Neural progenitor cell (in vitro differentiated cells): ENCODE data around the gene TOMM7. TPM values are rescaled to one million over a fixed set of nuclear protein-coding genes. Genes with fewer than 3 reads are reported as not detected.
A peak's percentile ranks its signal among the peaks of the same experiment; 100 is the strongest.
"Not testable (repeated sequence)": the region's sequence is repeated elsewhere in the genome, so short reads cannot be mapped to it uniquely, and the experiment has no call there.

Source experiments
- DNase-seq: peaks from one replicate; pipeline ENCODE4 v3.0.0-alpha.2; 2016; ENCODE audit warnings: low spot score
- H2AFZ ChIP-seq: fragments of 200-600 bp; sonication (generic); replicated peaks from 2 replicates; pipeline ENCODE4 v1.6.1; 2016; ENCODE audit warnings: antibody characterized with exemption
- H3F3A ChIP-seq: fragments of 200-600 bp; sonication (generic); 2 replicates; pipeline ENCODE4 v1.6.1; 2016; ENCODE audit warnings: antibody characterized with exemption, low read depth
- H3K27ac ChIP-seq: fragments of 200-600 bp; sonication (generic); 2 replicates; pipeline ENCODE4 v1.5.1; 2016; ENCODE audit warnings: mild to moderate bottlenecking
- H3K27me3 ChIP-seq: fragments of 200-600 bp; sonication (generic); 2 replicates; pipeline ENCODE4 v1.6.1; 2016; ENCODE audit warnings: mild to moderate bottlenecking, moderate library complexity
- H3K36me3 ChIP-seq: fragments of 200-600 bp; sonication (generic); 2 replicates; pipeline ENCODE4 v1.5.1; 2016
- H3K4me1 ChIP-seq: fragments of 200-600 bp; sonication (generic); 2 replicates; pipeline ENCODE4 v1.6.1; 2016; ENCODE audit warnings: mixed run types
- H3K4me2 ChIP-seq: fragments of 200-600 bp; sonication (generic); 2 replicates; pipeline ENCODE4 v1.6.1; 2016
- H3K4me3 ChIP-seq: fragments of 200-600 bp; sonication (generic); 2 replicates; pipeline ENCODE4 v1.5.1; 2016
- H3K79me2 ChIP-seq: fragments of 200-600 bp; sonication (generic); 2 replicates; pipeline ENCODE4 v1.6.1; 2016; ENCODE audit warnings: low read depth
- H3K9ac ChIP-seq: fragments of 200-600 bp; sonication (generic); 2 replicates; pipeline ENCODE4 v1.6.1; 2016
- H3K9me3 ChIP-seq: fragments of 200-600 bp; sonication (generic); 2 replicates; pipeline ENCODE4 v1.5.1; 2016; ENCODE audit warnings: low read depth
- H4K20me1 ChIP-seq: fragments of 200-600 bp; sonication (generic); 2 replicates; pipeline ENCODE4 v1.6.1; 2016; ENCODE audit warnings: low read depth
- H3K27ac Mint-ChIP-seq: 3 replicates; pipeline ENCODE4 v1.8.0; 2021; ENCODE audit warnings: mixed read lengths
- H3K27me3 Mint-ChIP-seq: 2 replicates; pipeline ENCODE4 v1.8.0; 2022; ENCODE audit warnings: low read depth, mild to moderate bottlenecking, inconsistent platforms, moderate library complexity, mixed read lengths; ENCODE audit not compliant: insufficient read depth
- H3K36me3 Mint-ChIP-seq: 3 replicates; pipeline ENCODE4 v1.8.0; 2021; ENCODE audit warnings: mixed read lengths
- H3K4me1 Mint-ChIP-seq: 3 replicates; pipeline ENCODE4 v1.8.0; 2021; ENCODE audit warnings: mixed read lengths
- H3K4me3 Mint-ChIP-seq: 3 replicates; pipeline ENCODE4 v1.8.0; 2021; ENCODE audit warnings: mild to moderate bottlenecking, moderate library complexity, mixed read lengths
- H3K9me3 Mint-ChIP-seq: 3 replicates; pipeline ENCODE4 v1.8.0; 2020; ENCODE audit warnings: mixed read lengths
- EZH2 ChIP-seq: fragments of 200-600 bp; sonication (generic); IDR thresholded peaks from 2 replicates; pipeline ENCODE4 v1.6.1; 2017; ENCODE audit warnings: antibody characterized with exemption, mild to moderate bottlenecking, moderate library complexity
- EZH2phosphoT487 ChIP-seq: fragments of 200-600 bp; sonication (generic); IDR thresholded peaks from 2 replicates; pipeline ENCODE4 v1.6.1; 2017; ENCODE audit warnings: antibody characterized with exemption
- total RNA-seq: library from RNA; depleted of rRNA; stranded (reverse); fragments of >200 nt; gene quantifications from 2 replicates; pipeline ENCODE4 v1.2.3, GENCODE V29; 2015; ENCODE audit warnings: low replicate concordance
- TF ChIP-seq, protein P1 (sequence below): fragments of 200-600 bp; sonication (generic); IDR thresholded peaks from 2 replicates; pipeline ENCODE4 v1.5.1; 2017; ENCODE audit warnings: antibody characterized with exemption, mild to moderate bottlenecking

Gene TOMM7
- total RNA-seq, 1 donor from 2014 or later = 89.9 TPM

DNA sequence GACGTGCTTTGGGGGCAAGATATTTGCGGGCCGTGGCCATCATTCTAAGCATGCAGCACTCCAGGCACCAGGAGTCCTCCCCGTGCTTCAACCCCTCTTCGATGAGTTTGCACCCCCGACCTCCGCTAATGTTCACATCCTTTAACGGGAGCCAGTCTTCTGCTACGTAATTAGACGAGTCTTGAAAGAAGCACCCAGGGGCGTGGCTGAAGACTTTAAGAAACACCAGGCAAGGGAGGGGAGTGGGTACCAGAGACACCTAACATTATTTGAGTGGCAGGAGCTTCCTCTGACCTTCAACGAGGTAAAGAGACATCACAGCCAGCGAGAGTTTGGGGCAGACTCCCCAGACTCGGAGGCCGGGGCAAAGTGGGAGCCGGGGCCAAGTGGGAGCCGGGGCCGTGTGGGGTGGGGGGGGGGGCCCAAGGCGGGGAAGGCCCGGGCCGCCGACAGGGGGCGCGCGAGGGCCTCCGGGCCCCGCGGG is 31.1 kb upstream of the TOMM7 start:
- Histone ChIP-seq H3K4me1 (peaks cover 4% of the 10 kb centered on the region), H2AFZ (peak overlapping the region; percentile 94), H3F3A (peaks cover 6% of the 10 kb centered on the region), H3K27ac (no peak overlapping the region), H3K9me3 (no peaks in the 10 kb centered on the region), H3K79me2 (no peaks in the 10 kb centered on the region), H3K4me2 (peak overlapping the region; percentile 83), H3K9ac (no peak overlapping the region), H3K4me3 (peak overlapping the region; percentile 63), H3K36me3 (no peaks in the 10 kb centered on the region), H4K20me1 (no peaks in the 10 kb centered on the region), H3K27me3 (peaks cover 24% of the 10 kb centered on the region)
- Mint-ChIP-seq H3K9me3 (no peaks in the 10 kb centered on the region), H3K36me3 (peaks cover 12% of the 10 kb centered on the region), H3K27me3 (peaks cover 5% of the 10 kb centered on the region), H3K27ac (peak overlapping the region; percentile 46), H3K4me1 (peaks cover 16% of the 10 kb centered on the region), H3K4me3 (peak overlapping the region; percentile 86)
- TF ChIP-seq EZH2phosphoT487 (no peak), EZH2 (no peak)
- TF ChIP-seq, protein P1, sequence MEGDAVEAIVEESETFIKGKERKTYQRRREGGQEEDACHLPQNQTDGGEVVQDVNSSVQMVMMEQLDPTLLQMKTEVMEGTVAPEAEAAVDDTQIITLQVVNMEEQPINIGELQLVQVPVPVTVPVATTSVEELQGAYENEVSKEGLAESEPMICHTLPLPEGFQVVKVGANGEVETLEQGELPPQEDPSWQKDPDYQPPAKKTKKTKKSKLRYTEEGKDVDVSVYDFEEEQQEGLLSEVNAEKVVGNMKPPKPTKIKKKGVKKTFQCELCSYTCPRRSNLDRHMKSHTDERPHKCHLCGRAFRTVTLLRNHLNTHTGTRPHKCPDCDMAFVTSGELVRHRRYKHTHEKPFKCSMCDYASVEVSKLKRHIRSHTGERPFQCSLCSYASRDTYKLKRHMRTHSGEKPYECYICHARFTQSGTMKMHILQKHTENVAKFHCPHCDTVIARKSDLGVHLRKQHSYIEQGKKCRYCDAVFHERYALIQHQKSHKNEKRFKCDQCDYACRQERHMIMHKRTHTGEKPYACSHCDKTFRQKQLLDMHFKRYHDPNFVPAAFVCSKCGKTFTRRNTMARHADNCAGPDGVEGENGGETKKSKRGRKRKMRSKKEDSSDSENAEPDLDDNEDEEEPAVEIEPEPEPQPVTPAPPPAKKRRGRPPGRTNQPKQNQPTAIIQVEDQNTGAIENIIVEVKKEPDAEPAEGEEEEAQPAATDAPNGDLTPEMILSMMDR = peak; percentile 76
- peak; percentile 49 for DNase-seq

DNA sequence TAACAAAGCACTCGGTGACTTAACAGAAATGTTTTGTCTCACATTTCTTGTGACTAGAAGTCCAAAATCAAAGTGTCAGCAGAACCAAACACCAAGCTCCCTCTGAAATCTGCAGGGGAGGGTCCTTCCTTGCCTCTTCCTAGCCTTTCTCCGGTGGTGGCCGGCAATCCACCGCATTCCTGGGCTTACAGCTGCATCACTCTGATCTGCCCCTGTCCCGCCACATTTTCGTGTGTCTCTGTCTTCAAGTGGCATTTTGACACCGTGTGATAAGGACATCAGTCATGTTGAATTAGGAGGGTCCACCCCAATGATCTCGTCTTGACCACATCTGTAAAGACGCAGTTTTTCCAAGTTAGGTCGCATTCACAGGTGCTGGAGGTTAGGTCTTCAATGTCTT is 30.5 kb upstream of the TOMM7 start:
- Mint-ChIP-seq H3K27me3 (peaks cover 5% of the 10 kb centered on the region), H3K27ac (peak overlapping the region; percentile 46), H3K4me3 (peak overlapping the region; percentile 86), H3K9me3 (no peaks in the 10 kb centered on the region), H3K4me1 (peaks cover 16% of the 10 kb centered on the region), H3K36me3 (peaks cover 8% of the 10 kb centered on the region)
- Histone ChIP-seq H3K79me2 (no peaks in the 10 kb centered on the region), H3K27me3 (peaks cover 24% of the 10 kb centered on the region), H2AFZ (no peak overlapping the region), H3F3A (peaks cover 6% of the 10 kb centered on the region), H3K4me1 (peaks cover 4% of the 10 kb centered on the region), H3K27ac (no peak overlapping the region), H3K9me3 (no peaks in the 10 kb centered on the region), H3K36me3 (no peaks in the 10 kb centered on the region), H3K4me2 (no peak overlapping the region), H4K20me1 (no peaks in the 10 kb centered on the region), H3K9ac (no peak overlapping the region), H3K4me3 (no peak overlapping the region)
- TF ChIP-seq, protein P1 = no peak
- no peak for TF ChIP-seq EZH2
- TF ChIP-seq EZH2phosphoT487 = no peak
- peak; percentile 10 for DNase-seq

DNA sequence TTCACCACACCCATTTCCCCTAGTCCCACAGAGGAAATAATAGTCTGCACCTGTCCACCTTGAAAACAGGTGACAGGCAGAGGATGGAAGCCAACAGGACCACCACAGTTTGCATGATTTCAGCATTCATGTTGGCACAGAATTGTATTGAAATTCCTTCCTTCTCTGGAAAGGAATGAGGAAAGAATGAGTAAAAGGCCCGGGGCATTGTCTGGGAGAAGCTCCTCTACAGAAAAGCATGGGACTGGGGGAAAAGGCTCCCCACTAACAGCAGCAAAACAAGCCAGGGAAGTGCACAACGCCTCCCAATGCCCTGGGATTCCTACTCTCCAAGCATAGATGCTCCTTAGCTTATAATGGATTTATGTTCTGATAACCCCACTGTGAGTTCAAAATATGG is 28.5 kb upstream of the TOMM7 start:
- DNase-seq = no peak
- H3K27me3 ChIP-seq = peaks cover 24% of the 10 kb centered on the region
- no peak for TF ChIP-seq EZH2phosphoT487
- TF ChIP-seq, protein P1 = no peak
- H3K36me3 ChIP-seq = no peaks in the 10 kb centered on the region
- peaks cover 6% of the 10 kb centered on the region for H3F3A ChIP-seq
- no peak overlapping the region for H3K27ac Mint-ChIP-seq
- peaks cover 4% of the 10 kb centered on the region for H3K4me1 ChIP-seq
- no peaks in the 10 kb centered on the region for H3K79me2 ChIP-seq
- no peak overlapping the region for H3K9ac ChIP-seq
- peaks cover 10% of the 10 kb centered on the region for H3K4me1 Mint-ChIP-seq
- H2AFZ ChIP-seq = peak overlapping the region; percentile 26
- no peaks in the 10 kb centered on the region for H4K20me1 ChIP-seq
- H3K27ac ChIP-seq = no peak overlapping the region
- H3K27me3 Mint-ChIP-seq = peaks cover 8% of the 10 kb centered on the region
- H3K9me3 ChIP-seq = no peaks in the 10 kb centered on the region
- H3K36me3 Mint-ChIP-seq = peaks cover 2% of the 10 kb centered on the region
- no peak overlapping the region for H3K4me3 Mint-ChIP-seq
- no peak overlapping the region for H3K4me2 ChIP-seq
- peaks cover 4% of the 10 kb centered on the region for H3K9me3 Mint-ChIP-seq
- H3K4me3 ChIP-seq = no peak overlapping the region

DNA sequence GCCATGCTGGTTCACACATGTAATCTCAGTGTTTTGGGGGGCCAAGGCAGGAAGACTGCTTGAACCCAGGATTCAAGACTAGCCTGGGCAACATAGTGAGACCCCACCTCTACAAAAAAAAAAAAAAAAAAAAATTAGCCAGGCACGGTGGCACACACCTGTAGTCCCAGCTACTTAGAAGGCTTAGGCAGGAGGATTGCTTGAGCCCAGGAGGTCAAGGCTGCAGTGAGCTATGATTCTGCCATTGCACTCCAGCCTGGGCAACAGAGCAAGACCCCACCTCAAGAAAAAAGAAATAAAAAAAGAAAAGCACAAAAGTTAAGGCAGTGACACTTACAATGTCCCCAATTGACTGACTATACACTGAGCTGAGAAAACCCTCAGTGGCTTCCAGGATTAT is 27.7 kb upstream of the TOMM7 start:
- H2AFZ ChIP-seq, H3F3A ChIP-seq, H3K4me1 ChIP-seq, H3K27ac ChIP-seq, H3K9me3 Mint-ChIP-seq, H3K27me3 Mint-ChIP-seq, DNase-seq, H4K20me1 ChIP-seq, H3K79me2 ChIP-seq, H3K36me3 Mint-ChIP-seq, H3K4me2 ChIP-seq, H3K4me3 Mint-ChIP-seq, H3K9me3 ChIP-seq, H3K36me3 ChIP-seq, H3K9ac ChIP-seq, H3K4me1 Mint-ChIP-seq, H3K4me3 ChIP-seq, H3K27ac Mint-ChIP-seq: not testable (repeated sequence)
- H3K27me3 ChIP-seq = peaks cover 22% of the 10 kb centered on the region
